ENCODE measurements around the gene MLX.

DNA sequence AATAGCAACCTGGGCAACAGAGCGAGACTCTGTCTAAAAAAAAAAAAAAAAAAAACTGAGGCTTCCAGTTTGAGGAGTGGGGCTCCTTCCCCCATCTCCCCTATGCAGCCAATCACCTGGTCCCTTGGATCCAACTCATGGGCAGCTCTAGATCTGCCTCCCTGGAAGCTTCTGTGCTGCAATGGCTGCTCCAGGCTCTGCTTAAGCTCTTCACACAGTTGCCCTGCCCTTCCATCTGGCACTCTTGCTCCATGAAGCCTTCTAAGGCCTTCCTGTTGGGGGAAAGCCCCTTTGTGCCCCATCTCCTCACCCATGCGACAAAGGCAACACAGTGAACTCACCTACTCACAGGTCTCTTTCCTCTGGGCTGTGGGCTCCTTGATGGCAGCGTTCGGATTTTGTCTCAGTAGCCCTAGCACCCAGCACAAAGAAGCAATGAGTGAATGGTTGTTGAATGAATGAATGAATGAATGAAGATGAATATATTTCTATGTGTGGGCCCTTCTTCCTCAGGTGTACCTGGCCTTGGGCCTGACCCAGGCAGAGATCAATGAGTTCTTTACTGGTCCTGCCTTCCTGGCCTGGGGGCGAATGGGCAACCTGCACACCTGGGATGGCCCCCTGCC is 29.0 kb upstream of the MLX start:
- TF ChIP-seq, protein P1, sequence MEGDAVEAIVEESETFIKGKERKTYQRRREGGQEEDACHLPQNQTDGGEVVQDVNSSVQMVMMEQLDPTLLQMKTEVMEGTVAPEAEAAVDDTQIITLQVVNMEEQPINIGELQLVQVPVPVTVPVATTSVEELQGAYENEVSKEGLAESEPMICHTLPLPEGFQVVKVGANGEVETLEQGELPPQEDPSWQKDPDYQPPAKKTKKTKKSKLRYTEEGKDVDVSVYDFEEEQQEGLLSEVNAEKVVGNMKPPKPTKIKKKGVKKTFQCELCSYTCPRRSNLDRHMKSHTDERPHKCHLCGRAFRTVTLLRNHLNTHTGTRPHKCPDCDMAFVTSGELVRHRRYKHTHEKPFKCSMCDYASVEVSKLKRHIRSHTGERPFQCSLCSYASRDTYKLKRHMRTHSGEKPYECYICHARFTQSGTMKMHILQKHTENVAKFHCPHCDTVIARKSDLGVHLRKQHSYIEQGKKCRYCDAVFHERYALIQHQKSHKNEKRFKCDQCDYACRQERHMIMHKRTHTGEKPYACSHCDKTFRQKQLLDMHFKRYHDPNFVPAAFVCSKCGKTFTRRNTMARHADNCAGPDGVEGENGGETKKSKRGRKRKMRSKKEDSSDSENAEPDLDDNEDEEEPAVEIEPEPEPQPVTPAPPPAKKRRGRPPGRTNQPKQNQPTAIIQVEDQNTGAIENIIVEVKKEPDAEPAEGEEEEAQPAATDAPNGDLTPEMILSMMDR (IDR thresholded peaks at IDR 0.05; ENCODE audit: insufficient read depth, low read length, poor library complexity, severe bottlenecking), result no peak
- no peak for TF ChIP-seq EZH2phosphoT487 (conservative IDR thresholded peaks at IDR 0.05; ENCODE audit: low read length)

Data from SU-DHL-6 (cell line).